GM21576 (cell line): Measurements from ENCODE around the gene MBD5.

Experiments used
- ATAC-seq: cut with Tn5 transposase; IDR thresholded peaks from one replicate; pipeline ENCODE4 v1.9.1; 2021; ENCODE audit warnings: mild to moderate bottlenecking, moderate library complexity; ENCODE audit not compliant: unreplicated experiment

MBD5 gene

GRCh38 chr2:148515120-148515519 is 494.2 kb downstream of the MBD5 start:
- ATAC-seq: no peak

- ATAC-seq: no peak
Measured at GRCh38 chr2:148515976-148516375, 495.1 kb downstream of the MBD5 start.

- no peak for ATAC-seq
Measured at GRCh38 chr2:148517296-148517695, 496.4 kb downstream of the MBD5 start.

- no peak for ATAC-seq
Measured at GRCh38 chr2:148517822-148518221, 496.9 kb downstream of the MBD5 start.

GRCh38 chr2:148519013-148519412 is 498.1 kb downstream of the MBD5 start:
- no peak for ATAC-seq

GRCh38 chr2:148521181-148521580 is 500.3 kb downstream of the MBD5 start:
- ATAC-seq: no peak

GRCh38 chr2:148523315-148523714 is 502.4 kb downstream of the MBD5 start:
- no peak for ATAC-seq

GRCh38 chr2:148524519-148524919 is 503.6 kb downstream of the MBD5 start:
- ATAC-seq: no peak

GRCh38 chr2:148525130-148525529 is 504.2 kb downstream of the MBD5 start:
- no peak for ATAC-seq

GRCh38 chr2:148526509-148527346 is 505.8 kb downstream of the MBD5 start:
- no peak for ATAC-seq

GRCh38 chr2:148527488-148528340 is 506.8 kb downstream of the MBD5 start:
- no peak for ATAC-seq

- ATAC-seq: no peak
Measured at GRCh38 chr2:148528356-148529064, 507.6 kb downstream of the MBD5 start.

GRCh38 chr2:148529745-148530144 is 508.9 kb downstream of the MBD5 start:
- ATAC-seq: no peak

GRCh38 chr2:148530350-148530749 is 509.5 kb downstream of the MBD5 start:
- no peak for ATAC-seq

GRCh38 chr2:148531235-148531634 is 510.3 kb downstream of the MBD5 start:
- no peak for ATAC-seq

- ATAC-seq: no peak
Measured at GRCh38 chr2:148531669-148532428, 511.0 kb downstream of the MBD5 start.

- ATAC-seq: no peak
Measured at GRCh38 chr2:148533004-148533403, 512.1 kb downstream of the MBD5 start.

GRCh38 chr2:148533685-148534084 is 512.8 kb downstream of the MBD5 start:
- no peak for ATAC-seq

GRCh38 chr2:148534416-148535204 is 513.7 kb downstream of the MBD5 start:
- no peak for ATAC-seq

- ATAC-seq: no peak
Measured at GRCh38 chr2:148538375-148538774, 517.5 kb downstream of the MBD5 start.
